Heart right ventricle (tissue), 16 donors: ENCODE results near the gene DBNL. TPM values are rescaled to one million over a fixed set of nuclear protein-coding genes. Genes with fewer than 3 reads are reported as not detected.

Experiments used
- ATAC-seq, 8 donors: fragments of 200-7000 bp; cut with Tn5 transposase; one replicate each; pipeline ENCODE4 v1.9.1; 2020; ENCODE audit warnings: mild to moderate bottlenecking in 8 of 8, moderate library complexity in 8 of 8, moderate number of reproducible peaks in 1 of 8
- DNase-seq, 2 donors: peaks; one replicate each; pipeline ENCODE4 v3.0.0-alpha.2; 2020
- H3K27ac ChIP-seq, 10 donors: fragments of 200-600 bp; sonication (generic) in 2 of 10; one replicate each; pipeline versions ENCODE4 v1.5.0 to v1.8.0; 2020 to 2022; ENCODE audit warnings: mild to moderate bottlenecking in 3 of 10
- H3K27me3 ChIP-seq, 7 donors: fragments of 200-600 bp; one replicate each; pipeline ENCODE4 v1.8.0; 2021 to 2022; ENCODE audit warnings: mild to moderate bottlenecking in 2 of 7
- H3K36me3 ChIP-seq, 9 donors: fragments of 200-600 bp; sonication (generic) in 1 of 9; one replicate each; pipeline versions ENCODE4 v1.5.0 to v1.8.0; 2020 to 2022; ENCODE audit warnings: mild to moderate bottlenecking in 2 of 9
- H3K4me1 ChIP-seq, 9 donors: fragments of 200-600 bp; sonication (generic) in 1 of 9; one replicate each; pipeline versions ENCODE4 v1.5.0 to v1.8.0; 2020 to 2022; ENCODE audit warnings: mild to moderate bottlenecking in 4 of 9
- H3K4me3 ChIP-seq, 10 donors: fragments of 200-600 bp; sonication (generic) in 2 of 10; one replicate each; pipeline versions ENCODE4 v1.5.0 to v1.8.0; 2020 to 2022; ENCODE audit warnings: mild to moderate bottlenecking in 7 of 10, moderate library complexity in 2 of 10
- H3K9me3 ChIP-seq, 11 donors: fragments of 200-600 bp in 10 of 11; sonication (generic) in 2 of 11; one replicate each; pipeline versions ENCODE4 v1.5.0 to v1.8.0; 2013 to 2022; ENCODE audit warnings: mild to moderate bottlenecking in 2 of 11, control low read depth in 1 of 11, moderate library complexity in 1 of 11
- CTCF ChIP-seq, 9 donors: fragments of 200-600 bp; sonication (generic) in 2 of 9; IDR thresholded peaks; one replicate each; pipeline versions ENCODE4 v1.5.0 to v1.8.0; 2021 to 2022; ENCODE audit warnings: antibody characterized with exemption in 9 of 9, mild to moderate bottlenecking in 5 of 9, moderate library complexity in 1 of 9
- WGBS, 2 donors: extraction: QIAGEN DNeasy Blood & Tissue Kit; methylation state at CpG; one replicate each; pipeline ENCODE4 v1.1.7; 2013; ENCODE audit warnings: inconsistent platforms in 1 of 2; 5-methylcytosine and 5-hydroxymethylcytosine counted together
- intact Hi-C, 10 donors: fragments of 100-400 bp; cut with DNase I; formaldehyde crosslinking; loops; one replicate each; pipeline versions ENCODE4 v1.11.1 to v1.14.2; 2022
- polyA plus RNA-seq, 2 donors: library from polyadenylated mRNA; stranded (reverse); fragments of 200-250 nt; gene quantifications; one replicate each; pipeline ENCODE4 v1.2.3, GENCODE V29; 2013
- total RNA-seq, 10 donors: library from RNA; stranded (reverse); fragmentation: NEBNext Ultra II Directional in 3 of 10; extraction: Animal tissue kit (Norgen Biotek cat#: 25700) in 3 of 10; gene quantifications; one replicate each; pipeline versions ENCODE4 v1.2.1 to v1.2.4, GENCODE V29; 2021 to 2023
- donor health status: Arrhythmogenic right ventricular cardiomyopathy.
- donor health status: ischemic (EF 13 %, LVEDD 7.1; RV severe dilation, severe dysfunction).
- donor health status: healthy with polysubstance abuse.
- donor health status: DM: no; HTN: yes; CAD: no.
- donor health status: DM: no; HTN: no; CAD: no.
- donor health status: ischemic (EF 25% LVEDD 6.9; RV normal size, moderate dysfunction).
- donor health status: ischemic (EF 25% LVEDD 5.7; RV mildly dilated, moderate dysfunction).
- donor health status: healthy.
- donor health status: DM: yes; HTN: yes; CAD: no.
- donor health status: Ischemic cardiomyopathy.
- donor health status: ischemic (EF 35%, LVEDD 5.7; RV mildly dilated, moderate dysfunction).
- donor health status: nonischemic (EF 11% LVEDD 7.7; RV severe dilation, severe dysfunction).
- donor health status: DM: yes; HTN: yes; CAD: no.
- donor health status: PGD.
- donor health status: ischemic (EF 29% LVEDD 5.4; RV normal size, mild dysfunction).
- donor health status: nonischemic (EF 23%, LVEDD 6.1; RV moderate dilation, normal function).

Gene DBNL
- total and polyA plus RNA-seq, 12 donors, result 26.0 to 74.3 (median 35.4) TPM

- peak overlapping the region in 9 of 10 donors; percentile 64 to 96 (median 79) for H3K27ac ChIP-seq
- no peaks in the 10 kb centered on the region for H3K9me3 ChIP-seq
- DNase-seq (no peak), ATAC-seq (no peak)
- H3K36me3 ChIP-seq, result peaks cover 0 to 73% (median 46%) of the 10 kb centered on the region in 9 donors
- no peaks in the 10 kb centered on the region for H3K27me3 ChIP-seq
- no peak for TF ChIP-seq CTCF (IDR thresholded peaks at IDR 0.05)
- intact Hi-C loops, result loop anchor here in 2 of 10 donors (5.0 to 10.0 kb wide), 2 partner anchors 44 to 116 kb away; partner anchors contain the start of gene POLD2 (in 1 of the 2)
- H3K4me3 ChIP-seq, result no peak overlapping the region
- 72 to 73% methylated on average over 8 of the region's 8 CpGs for WGBS, 2 donors
- H3K4me1 ChIP-seq, result peaks cover 13 to 81% (median 51%) of the 10 kb centered on the region in 9 donors
Observed at GRCh38 chr7:44078521-44078920, 34.0 kb downstream of the DBNL start.

- DNase-seq, result no peak
- peak overlapping the region in 6 of 10 donors; percentile 14 to 96 (median 82) for H3K27ac ChIP-seq
- 78 to 83% methylated on average over 11 of the region's 11 CpGs for WGBS, 2 donors
- peaks cover 9 to 71% (median 43%) of the 10 kb centered on the region in 9 donors for H3K4me1 ChIP-seq
- ATAC-seq, result no peak
- TF ChIP-seq CTCF (IDR thresholded peaks at IDR 0.05), result no peak
- no peaks in the 10 kb centered on the region for H3K9me3 ChIP-seq
- intact Hi-C loops, result loop anchor here in 4 of 10 donors (5.0 to 10.0 kb wide), 6 partner anchors 32 to 123 kb away; partner anchors contain the start of genes POLD2 (in 2 of the 4) and YKT6 (in 1 of the 4)
- peaks cover 0 to 63% (median 40%) of the 10 kb centered on the region in 9 donors for H3K36me3 ChIP-seq
- H3K27me3 ChIP-seq, result no peaks in the 10 kb centered on the region
- H3K4me3 ChIP-seq, result no peak overlapping the region
Observed at GRCh38 chr7:44079331-44080021, 35.0 kb downstream of the DBNL start.

- Histone ChIP-seq H3K27ac (peak overlapping the region in 5 of 10 donors; percentile 14 to 96 (median 95)), H3K4me1 (peaks cover 9 to 68% (median 39%) of the 10 kb centered on the region in 9 donors), H3K4me3 (no peak overlapping the region), H3K9me3 (no peaks in the 10 kb centered on the region), H3K27me3 (no peaks in the 10 kb centered on the region), H3K36me3 (peaks cover 0 to 57% (median 40%) of the 10 kb centered on the region in 9 donors)
- no peak for TF ChIP-seq CTCF (IDR thresholded peaks at IDR 0.05)
- DNase-seq, result no peak
- 90 to 92% methylated on average over 5 of the region's 5 CpGs for WGBS, 2 donors
- intact Hi-C loops, result loop anchor here in 3 of 10 donors (5.0 kb wide), 5 partner anchors 33 to 122 kb away; partner anchors contain the start of genes POLD2 (in 1 of the 3) and YKT6 (in 1 of the 3)
- ATAC-seq, result no peak
Observed at GRCh38 chr7:44080118-44080517, 35.6 kb downstream of the DBNL start.

- WGBS, 2 donors, result 71 to 77% methylated on average over 11 of the region's 11 CpGs
- no peak for TF ChIP-seq CTCF (IDR thresholded peaks at IDR 0.05)
- DNase-seq (no peak), ATAC-seq (no peak)
- peak overlapping the region in 8 of 10 donors; percentile 22 to 96 (median 94) for H3K27ac ChIP-seq
- peaks cover 0 to 50% (median 38%) of the 10 kb centered on the region in 9 donors for H3K36me3 ChIP-seq
- no peaks in the 10 kb centered on the region for H3K27me3 ChIP-seq
- no peaks in the 10 kb centered on the region for H3K9me3 ChIP-seq
- intact Hi-C loops, result loop anchor here in 3 of 10 donors (5.0 kb wide), 5 partner anchors 33 to 122 kb away; partner anchors contain the start of genes POLD2 (in 1 of the 3) and YKT6 (in 1 of the 3)
- H3K4me3 ChIP-seq, result peak overlapping the region in 2 of 10 donors; percentile 88 to 89
- H3K4me1 ChIP-seq, result peaks cover 9 to 66% (median 39%) of the 10 kb centered on the region in 9 donors
Observed at GRCh38 chr7:44080686-44081265, 36.3 kb downstream of the DBNL start.
